Measurements from ENCODE around the gene LHX4. TPM values are rescaled to one million over a fixed set of nuclear protein-coding genes. Genes with fewer than 3 reads are reported as not detected.
A peak's percentile ranks its signal among the peaks of the same experiment; 100 is the strongest.

The LHX4 gene
- total and polyA plus RNA-seq, 4 donors, result under 0.01 to 0.19 (median 0.05) TPM

- no peaks in the 10 kb centered on the region for H3K9me3 ChIP-seq (ENCODE audit: control insufficient read depth in 4 of 4, low read length in 3 of 4)
- no peak overlapping the region for H3K4me3 ChIP-seq (ENCODE audit: low read depth in 1 of 3, low read length in 3 of 3)
- H3K27ac ChIP-seq (ENCODE audit: low read depth in 1 of 2, low read length in 2 of 2), result no peak overlapping the region
- peaks cover 0 to 2% (median under 1%) of the 10 kb centered on the region in 4 donors for H3K36me3 ChIP-seq (ENCODE audit: control insufficient read depth in 4 of 4, insufficient read depth in 3 of 4, low read depth in 1 of 4, low read length in 3 of 4)
- H3K4me1 ChIP-seq (ENCODE audit: control insufficient read depth in 4 of 4, insufficient read depth in 4 of 4, low read length in 3 of 4), result no peaks in the 10 kb centered on the region
- H3K27me3 ChIP-seq (ENCODE audit: control insufficient read depth in 4 of 4, insufficient read depth in 4 of 4, low read length in 3 of 4), result no peaks in the 10 kb centered on the region
- 96% methylated on average over 4 of the region's 4 CpGs for WGBS
- no peak for DNase-seq (ENCODE audit: low spot score)
- no peak overlapping the region for H3K9ac ChIP-seq (ENCODE audit: low read depth in 1 of 2, low read length in 2 of 2)
- TF ChIP-seq HNF4A (conservative IDR thresholded peaks at IDR 0.05) (no peak), ATF3 (IDR thresholded peaks at IDR 0.05) (no peak), SP1 (IDR thresholded peaks at IDR 0.05) (no peak), NR2F2 (IDR thresholded peaks at IDR 0.05) (no peak), FOXA2 (IDR thresholded peaks at IDR 0.05) (no peak), EGR1 (IDR thresholded peaks at IDR 0.05; ENCODE audit: low read depth in 2 of 2) (no peak)
Measured at GRCh38 chr1:180283098-180283497, 53.0 kb downstream of the LHX4 start.

GRCh38 chr1:180286417-180286816 is 56.4 kb downstream of the LHX4 start:
- TF ChIP-seq ZBTB33 (IDR thresholded peaks at IDR 0.05), result no peak
- Histone ChIP-seq H3K36me3 (ENCODE audit: control insufficient read depth in 4 of 4, insufficient read depth in 3 of 4, low read depth in 1 of 4, low read length in 3 of 4) (peaks cover 0 to 2% (median under 1%) of the 10 kb centered on the region in 4 donors), H3K27ac (ENCODE audit: low read depth in 1 of 2, low read length in 2 of 2) (no peak overlapping the region)

GRCh38 chr1:180287988-180288705 is 58.1 kb downstream of the LHX4 start:
- H3K27me3 ChIP-seq (ENCODE audit: control insufficient read depth in 4 of 4, insufficient read depth in 4 of 4, low read length in 3 of 4), result no peaks in the 10 kb centered on the region
- H3K27ac ChIP-seq (ENCODE audit: low read depth in 1 of 2, low read length in 2 of 2), result no peak overlapping the region
- peak overlapping the region in 1 of 2 donors; percentile 30 for H3K9ac ChIP-seq (ENCODE audit: low read depth in 1 of 2, low read length in 2 of 2)
- peaks cover 0 to 6% (median 0%) of the 10 kb centered on the region in 4 donors for H3K4me1 ChIP-seq (ENCODE audit: control insufficient read depth in 4 of 4, insufficient read depth in 4 of 4, low read length in 3 of 4)
- no peak for DNase-seq (ENCODE audit: low spot score)
- 75% methylated on average over 3 of the region's 3 CpGs for WGBS
- H3K9me3 ChIP-seq (ENCODE audit: control insufficient read depth in 4 of 4, low read length in 3 of 4), result no peaks in the 10 kb centered on the region
- no peak overlapping the region for H3K4me3 ChIP-seq (ENCODE audit: low read depth in 1 of 3, low read length in 3 of 3)
- H3K36me3 ChIP-seq (ENCODE audit: control insufficient read depth in 4 of 4, insufficient read depth in 3 of 4, low read depth in 1 of 4, low read length in 3 of 4), result peaks cover 0 to 2% (median under 1%) of the 10 kb centered on the region in 4 donors
- TF ChIP-seq JUND (IDR thresholded peaks at IDR 0.05) (no peak), CTCF (IDR thresholded peaks at IDR 0.05; ENCODE audit: low read depth, low read length, missing input control) (no peak), SP1 (IDR thresholded peaks at IDR 0.05) (no peak), EGR1 (IDR thresholded peaks at IDR 0.05; ENCODE audit: low read depth in 2 of 2) (no peak), ZBTB33 (IDR thresholded peaks at IDR 0.05) (no peak), ATF3 (IDR thresholded peaks at IDR 0.05) (no peak), FOXA1 (IDR thresholded peaks at IDR 0.05) (no peak), GABPA (IDR thresholded peaks at IDR 0.05 in 1 of 2, conservative IDR thresholded peaks at IDR 0.05 in 1 of 2) (no peak)

More at GRCh38 chr1:180286417-180286816, 56.4 kb downstream of the LHX4 start:
- H3K9ac ChIP-seq (ENCODE audit: low read depth in 1 of 2, low read length in 2 of 2), result no peak overlapping the region
- DNase-seq (ENCODE audit: low spot score), result no peak
- no peaks in the 10 kb centered on the region for H3K9me3 ChIP-seq (ENCODE audit: control insufficient read depth in 4 of 4, low read length in 3 of 4)
- no peaks in the 10 kb centered on the region for H3K27me3 ChIP-seq (ENCODE audit: control insufficient read depth in 4 of 4, insufficient read depth in 4 of 4, low read length in 3 of 4)
- H3K4me3 ChIP-seq (ENCODE audit: low read depth in 1 of 3, low read length in 3 of 3), result no peak overlapping the region
- peaks cover 0 to 6% (median 0%) of the 10 kb centered on the region in 4 donors for H3K4me1 ChIP-seq (ENCODE audit: control insufficient read depth in 4 of 4, insufficient read depth in 4 of 4, low read length in 3 of 4)

Data from liver (tissue), 9 donors.